Measurements from ENCODE around the gene CCNF.

GRCh38 chr16:2478279-2478678 lies 49.0 kb downstream of the CCNF start:
- TF ChIP-seq CTCF (conservative IDR thresholded peaks at IDR 0.05), result no peak
- TF ChIP-seq ZFX (IDR thresholded peaks at IDR 0.05), result no peak
